Forelimb muscle (tissue), 1 donor: ENCODE measurements around the gene VDAC2. TPM values are rescaled to one million over a fixed set of nuclear protein-coding genes. Genes with fewer than 3 reads are reported as not detected.
"Not testable (repeated sequence)": the region's sequence is repeated elsewhere in the genome, so short reads cannot be mapped to it uniquely, and the experiment has no call there.

Experiments
- DNase-seq: peaks from one replicate; pipeline ENCODE4 v3.0.0-alpha.2; 2013; ENCODE audit warnings: low read depth
- polyA plus RNA-seq: library from polyadenylated mRNA; unstranded; fragments of 120-200 nt; gene quantifications from one replicate; pipeline ENCODE4 v1.2.1, GENCODE V29; 2013; ENCODE audit not compliant: insufficient read length

The VDAC2 gene, protein sequence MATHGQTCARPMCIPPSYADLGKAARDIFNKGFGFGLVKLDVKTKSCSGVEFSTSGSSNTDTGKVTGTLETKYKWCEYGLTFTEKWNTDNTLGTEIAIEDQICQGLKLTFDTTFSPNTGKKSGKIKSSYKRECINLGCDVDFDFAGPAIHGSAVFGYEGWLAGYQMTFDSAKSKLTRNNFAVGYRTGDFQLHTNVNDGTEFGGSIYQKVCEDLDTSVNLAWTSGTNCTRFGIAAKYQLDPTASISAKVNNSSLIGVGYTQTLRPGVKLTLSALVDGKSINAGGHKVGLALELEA
- 339 TPM for polyA plus RNA-seq

DNA sequence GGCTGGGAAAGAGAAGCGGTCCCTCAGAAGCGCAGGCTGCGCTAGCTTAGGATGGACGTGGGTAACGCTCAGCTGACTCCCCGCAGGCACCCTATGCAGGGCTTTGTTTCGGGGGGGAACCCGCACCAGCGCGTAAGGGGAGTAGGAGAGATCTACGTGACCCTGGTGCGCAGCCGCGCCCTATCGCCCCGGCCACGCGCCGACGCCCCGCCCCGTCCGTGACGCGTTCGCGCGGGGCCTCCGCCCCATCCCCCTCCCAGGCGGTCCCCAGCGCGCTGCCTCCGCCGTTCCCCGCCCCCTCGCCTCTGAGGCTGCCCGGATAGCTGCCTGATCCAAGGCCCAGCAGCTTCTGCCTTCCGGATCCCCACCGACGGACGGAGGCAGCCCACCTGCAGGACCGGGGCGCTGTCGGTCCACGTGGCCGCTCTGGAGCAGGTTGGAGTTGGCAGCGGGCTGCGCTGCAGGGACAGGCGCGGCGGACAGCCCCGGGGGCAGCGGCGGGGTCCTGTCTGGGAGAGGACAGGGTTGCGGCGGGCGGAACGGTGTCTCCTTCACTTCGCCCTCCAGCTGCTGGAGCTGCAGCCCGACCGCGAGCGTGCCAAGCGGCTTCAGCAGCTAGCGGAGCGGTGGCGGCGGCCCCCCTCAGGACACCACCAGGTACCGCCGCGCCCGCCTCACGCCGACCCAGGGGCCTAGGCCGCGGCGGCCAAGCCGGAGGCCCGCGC, at the start of gene VDAC2:
Gene VDAC2, plus strand, starts transcription at position 515 of the 725 bp plus-strand sequence. CDS start 363 bp downstream, outside the sequence.
- peak; percentile 60 for DNase-seq

DNA sequence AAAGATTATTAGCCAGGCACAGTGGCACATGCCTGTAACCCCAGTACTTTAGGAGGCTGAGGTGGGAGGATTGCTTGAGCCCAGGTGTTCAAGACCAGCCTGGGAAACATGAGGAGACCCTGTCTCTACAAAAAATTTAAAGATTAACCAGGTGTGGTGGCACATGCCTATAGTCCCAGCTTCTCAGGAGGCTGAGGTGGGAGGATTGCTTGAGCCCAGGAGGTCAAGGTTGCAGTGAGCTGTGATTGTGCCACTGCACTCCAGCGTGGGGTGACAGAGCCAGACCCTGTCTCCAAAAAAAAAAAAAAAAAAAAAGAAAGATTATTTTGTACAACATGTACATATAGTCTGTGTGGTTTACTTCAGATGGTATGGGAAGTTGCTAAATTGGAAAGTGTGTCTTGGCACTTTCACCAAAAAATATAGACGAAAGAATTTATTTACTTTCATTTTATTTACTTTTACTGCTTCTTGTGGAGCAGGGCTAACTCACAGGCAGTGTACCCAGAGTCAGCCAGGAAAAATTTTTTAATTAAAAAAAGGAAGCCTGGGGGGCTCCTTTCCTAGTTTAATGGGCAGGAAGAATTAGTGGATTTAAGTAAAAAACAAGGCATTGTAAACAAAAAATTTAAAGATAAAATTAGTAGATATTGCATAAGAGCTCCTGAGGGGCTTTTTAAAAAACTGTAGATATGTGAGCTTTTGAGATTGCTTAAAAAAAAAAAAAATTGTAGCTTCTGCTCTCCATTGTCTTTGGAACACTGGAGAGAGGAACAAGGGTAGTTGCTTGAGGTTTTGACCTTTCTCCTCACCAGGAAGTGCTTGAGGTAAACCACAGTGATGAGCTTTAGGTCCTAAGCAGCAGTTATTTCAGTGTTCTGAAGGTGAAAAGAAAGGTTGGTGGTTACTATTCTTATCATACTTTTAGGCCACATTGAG, 44.6 kb upstream of the VDAC2 start:
- DNase-seq: no peak

DNA sequence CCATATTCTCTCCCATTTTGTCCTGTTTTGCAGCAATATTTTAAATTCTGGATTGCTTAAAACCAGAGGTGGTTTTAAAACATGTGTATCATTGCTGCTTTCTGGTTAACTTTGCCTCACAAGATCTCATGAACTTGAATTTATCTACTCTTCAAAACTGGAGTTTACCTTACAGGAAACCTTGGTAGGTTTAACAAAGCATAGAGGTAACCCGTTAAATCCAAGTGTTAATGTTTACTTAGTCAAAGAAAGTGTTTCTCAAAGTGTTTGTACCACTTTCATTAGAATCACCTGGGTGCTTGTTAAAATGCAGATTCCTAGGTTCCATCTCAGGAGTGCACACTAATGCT, 44.0 kb upstream of the VDAC2 start:
- no peak for DNase-seq

DNA sequence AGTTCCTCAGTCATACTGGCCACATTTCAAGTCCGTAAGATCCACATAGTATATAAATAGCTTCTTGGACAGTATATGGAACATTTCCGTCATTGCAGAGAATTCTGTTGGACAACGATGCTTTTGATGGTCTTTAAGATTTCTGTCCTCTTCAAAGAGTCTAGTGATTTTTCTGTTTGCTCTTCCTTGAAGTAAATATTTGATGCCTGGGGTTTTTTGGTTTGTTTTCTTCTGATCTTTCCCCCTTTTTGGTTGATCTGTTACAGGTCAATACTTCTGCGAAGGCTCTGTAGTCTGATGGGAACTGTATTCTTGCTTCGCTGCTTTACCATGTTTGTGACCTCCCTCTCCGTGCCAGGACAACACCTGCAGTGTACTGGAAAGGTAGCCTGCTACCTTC, 42.3 kb upstream of the VDAC2 start:
- DNase-seq: no peak

DNA sequence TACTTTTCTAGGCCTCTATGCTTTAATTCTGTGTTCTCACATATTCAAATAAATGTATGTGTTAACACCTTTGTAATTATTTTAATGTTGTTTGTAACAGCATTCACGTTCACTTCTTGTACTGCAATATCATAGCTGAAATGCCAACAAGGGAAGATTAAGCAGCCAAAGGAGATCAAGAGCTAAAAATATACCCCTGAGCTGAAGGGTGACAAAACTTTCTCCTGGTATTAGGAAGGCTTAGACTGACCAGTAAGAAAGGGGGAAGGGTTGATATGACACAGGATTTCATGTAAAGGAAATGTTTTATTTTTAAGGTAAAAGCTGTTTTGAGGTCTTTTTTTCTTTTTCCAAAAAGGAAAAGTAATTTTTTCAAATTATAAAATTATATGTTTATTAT, 40.4 kb upstream of the VDAC2 start:
- no peak for DNase-seq

DNA sequence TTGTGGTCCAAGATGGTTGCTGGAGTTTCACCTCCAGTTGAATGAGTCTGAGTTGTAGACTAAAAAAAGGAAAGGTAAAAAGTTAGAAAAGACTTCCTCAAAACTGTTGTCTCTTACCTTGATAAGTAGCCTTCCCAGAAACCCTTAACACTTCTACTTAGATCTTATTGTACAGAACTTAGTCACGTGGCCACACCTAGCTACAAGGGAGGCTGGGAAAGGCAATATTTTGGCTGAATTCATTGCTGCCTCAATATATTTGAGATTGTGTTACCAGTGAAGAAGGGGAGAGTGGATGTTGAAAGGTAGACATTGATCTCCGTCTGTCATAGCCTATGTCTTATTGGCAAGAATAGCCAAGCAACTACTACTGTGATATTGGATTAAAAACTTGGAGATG, 35.5 kb upstream of the VDAC2 start:
- DNase-seq: no peak

DNA sequence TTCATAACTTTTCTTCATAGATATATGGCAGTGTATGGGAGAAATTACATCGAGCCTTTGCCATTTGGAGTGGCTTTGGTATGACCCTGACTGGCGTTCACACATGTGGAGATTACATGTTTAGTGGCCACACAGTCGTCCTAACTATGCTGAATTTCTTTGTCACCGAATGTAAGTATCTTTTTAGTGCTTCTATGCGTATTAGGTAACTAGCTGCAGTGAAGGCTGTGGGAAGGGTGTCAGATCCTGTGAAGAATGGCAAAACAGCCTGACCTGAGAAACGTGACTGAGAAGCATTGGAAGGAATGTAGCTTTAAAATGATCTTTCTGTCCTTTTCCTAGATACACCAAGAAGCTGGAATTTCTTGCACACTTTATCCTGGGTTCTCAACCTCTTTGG, 34.5 kb upstream of the VDAC2 start:
- no peak for DNase-seq

DNA sequence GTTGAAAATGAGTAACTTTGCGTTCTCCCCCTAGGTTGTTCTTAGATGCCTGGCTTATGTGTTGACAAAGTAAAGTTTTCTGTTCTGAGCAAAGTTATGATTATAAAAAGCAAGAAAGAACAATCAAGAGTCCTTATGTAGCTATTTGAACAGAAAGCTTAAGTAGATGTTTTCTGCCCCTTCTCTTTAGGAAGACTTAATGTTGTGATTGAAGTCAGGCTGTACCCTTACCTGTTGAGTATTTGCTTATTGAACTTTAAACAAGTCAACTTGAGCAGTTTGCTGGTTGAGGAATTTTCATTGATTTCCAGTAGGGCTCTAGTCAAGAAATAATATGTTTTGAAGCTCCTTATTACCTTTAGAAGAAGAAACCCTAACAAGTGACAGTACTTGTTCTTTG, 33.9 kb upstream of the VDAC2 start:
- no peak for DNase-seq

DNA sequence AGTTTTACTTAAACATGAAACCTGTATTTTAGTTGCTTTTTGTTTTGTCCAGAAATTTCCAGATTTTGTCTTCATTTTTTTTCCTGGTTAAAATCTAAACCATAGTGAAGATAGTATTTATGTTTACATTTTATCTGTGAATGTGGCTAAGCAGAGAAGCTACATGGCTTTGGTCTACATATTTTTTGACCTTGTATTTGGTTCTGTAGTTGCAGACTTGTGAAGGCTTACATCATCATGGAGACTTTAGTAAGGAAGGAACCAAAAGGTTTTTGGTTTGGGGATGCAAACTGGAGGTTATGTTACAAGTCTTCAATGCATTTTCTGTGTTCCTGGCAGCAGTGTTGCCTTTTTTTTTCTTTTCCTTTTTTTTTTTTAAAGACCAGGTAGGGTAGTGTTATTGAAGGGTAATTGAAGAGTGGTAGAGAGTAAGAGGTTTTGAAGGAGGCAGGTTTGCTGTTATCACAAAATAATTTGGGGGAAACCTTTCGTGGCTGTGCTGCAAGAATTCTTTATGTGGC, 30.9 kb upstream of the VDAC2 start:
- DNase-seq: no peak

DNA sequence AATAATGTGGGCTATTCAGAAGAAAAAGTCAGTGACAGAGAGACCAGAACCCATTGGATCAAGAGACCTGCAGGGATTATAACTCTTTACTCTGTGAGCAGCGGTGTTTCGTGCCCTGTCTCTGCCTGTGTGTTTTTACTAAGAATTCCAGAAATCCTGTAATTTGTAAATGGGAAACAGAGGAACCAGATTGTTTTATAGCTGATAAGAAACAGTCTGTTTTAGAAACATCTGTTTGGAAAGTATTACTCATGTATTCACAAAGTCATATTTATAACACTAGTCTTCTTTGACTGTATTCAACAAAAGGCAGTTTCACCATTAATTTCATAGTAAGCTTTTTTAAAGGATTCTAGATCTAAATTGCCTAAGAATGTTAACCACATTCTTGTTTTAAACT, 30.0 kb upstream of the VDAC2 start:
- DNase-seq: no peak

DNA sequence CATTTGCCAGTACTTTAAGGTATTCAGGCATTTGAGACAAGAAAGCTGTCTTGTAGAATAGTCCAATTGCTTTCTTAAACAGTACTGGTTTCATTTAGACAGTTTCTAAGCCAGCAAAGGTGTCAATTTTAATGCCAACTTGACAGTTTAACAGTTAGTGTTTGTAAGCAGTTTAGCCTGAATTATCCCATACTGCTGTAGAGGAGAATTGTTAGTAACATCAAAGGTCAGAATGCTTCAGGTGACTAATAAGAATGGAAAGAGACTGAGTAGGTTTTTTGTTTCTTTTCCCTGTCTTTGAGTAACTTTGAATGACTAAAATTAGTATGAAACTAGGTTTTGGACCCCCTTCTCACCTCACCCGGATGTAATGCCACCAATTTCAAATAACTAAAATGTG, 29.5 kb upstream of the VDAC2 start:
- DNase-seq: no peak

DNA sequence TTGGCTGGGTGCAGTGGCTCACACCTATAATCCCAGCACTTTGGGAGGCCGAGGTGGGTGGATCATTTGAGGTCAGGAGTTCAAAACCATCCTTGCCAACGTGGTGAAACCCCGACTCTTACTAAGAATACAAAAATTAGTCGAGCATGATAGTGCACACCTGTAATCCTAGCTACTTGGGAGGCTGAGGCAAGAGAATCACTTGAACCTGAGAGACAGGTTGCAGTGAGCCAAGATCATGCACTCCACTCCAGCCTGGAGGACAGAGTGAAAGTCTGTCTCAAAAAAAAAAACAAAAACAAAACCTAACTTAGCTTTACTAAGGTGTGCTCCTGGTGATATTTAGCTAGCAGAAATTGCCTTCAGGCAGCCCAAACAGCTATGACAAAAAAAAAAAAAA, 24.3 kb upstream of the VDAC2 start:
- DNase-seq: no peak

DNA sequence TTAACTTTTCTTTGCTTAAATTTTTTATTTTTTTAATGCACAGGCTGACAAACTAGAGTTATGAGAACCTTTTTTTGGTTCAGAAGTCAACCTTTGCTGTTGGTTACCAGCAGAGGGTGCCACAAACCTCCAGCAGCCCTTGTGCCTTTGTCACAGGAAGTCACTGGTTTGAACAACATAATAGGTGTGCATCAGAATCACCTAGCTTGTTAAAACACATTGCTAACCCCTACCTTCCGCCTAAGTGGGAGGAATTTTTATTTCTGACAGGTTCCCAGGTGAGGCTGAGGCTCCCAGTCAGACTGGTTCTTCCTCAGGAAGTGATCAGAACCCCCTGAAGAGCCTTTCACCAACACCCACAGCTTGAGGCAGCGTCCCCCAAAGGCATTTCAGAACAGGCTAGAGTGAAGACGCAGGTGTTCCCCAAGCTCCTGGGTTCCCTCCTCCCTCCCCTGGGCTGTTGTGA, 22.6 kb upstream of the VDAC2 start:
- no peak for DNase-seq

DNA sequence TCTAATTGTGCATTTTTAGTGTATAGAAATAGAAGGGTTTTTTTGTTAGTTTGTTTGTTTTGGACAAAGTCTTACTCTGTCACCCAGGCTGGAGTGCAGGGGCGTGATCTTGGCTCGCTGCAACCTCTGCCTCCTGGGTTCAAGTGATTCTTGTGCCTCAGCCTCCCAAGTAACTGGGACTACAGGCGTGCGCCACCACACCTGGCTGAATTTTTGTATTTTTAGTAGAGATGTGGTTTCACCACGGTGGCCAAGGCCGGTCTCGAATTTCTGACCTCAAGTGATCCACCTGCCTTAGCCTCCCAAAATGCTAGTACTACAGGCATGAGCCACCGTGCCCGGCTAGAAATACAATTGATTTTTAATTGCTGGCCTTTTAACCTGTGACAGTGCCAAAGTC, 22.1 kb upstream of the VDAC2 start:
- DNase-seq: not testable (repeated sequence)

DNA sequence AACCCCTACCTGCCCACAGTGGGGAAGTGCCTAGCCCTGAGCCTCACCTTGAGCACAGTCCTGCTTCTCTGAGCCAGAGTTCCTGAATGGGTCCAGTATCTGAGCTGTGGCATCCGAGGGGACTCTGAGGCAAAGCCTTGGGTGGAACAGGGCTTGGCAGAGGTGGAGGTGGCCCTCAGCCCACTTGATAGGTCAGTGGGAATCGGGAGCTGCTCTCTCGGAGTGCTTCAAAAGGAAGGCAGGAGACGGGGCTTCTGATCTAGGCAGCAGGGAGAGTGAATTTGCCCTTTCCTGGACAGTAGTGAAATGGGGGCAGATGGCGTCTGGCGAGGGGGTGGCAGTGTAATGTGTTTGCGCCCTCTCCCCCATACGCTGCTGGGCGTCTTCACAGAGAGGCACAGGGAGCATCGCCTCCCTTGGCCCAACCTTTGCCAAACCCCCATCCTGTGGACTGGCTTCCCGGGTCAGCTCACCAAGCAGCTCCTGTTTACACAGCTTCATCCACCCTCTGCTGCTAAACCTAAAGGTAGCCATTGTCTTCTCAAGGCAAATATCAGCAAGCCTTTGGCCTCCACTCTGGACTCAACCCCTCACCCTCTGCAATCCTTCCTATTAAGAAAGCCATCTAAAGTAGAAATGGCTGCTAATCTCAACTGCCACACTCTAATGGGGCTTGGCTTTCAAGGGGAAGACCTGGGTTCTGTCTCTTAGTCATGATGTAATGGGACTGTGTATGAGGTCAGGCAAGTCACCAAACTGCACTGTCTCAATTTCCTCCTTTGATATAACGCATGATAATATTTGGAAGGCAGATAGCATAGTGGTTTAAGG, 21.1 kb upstream of the VDAC2 start:
- no peak for DNase-seq

DNA sequence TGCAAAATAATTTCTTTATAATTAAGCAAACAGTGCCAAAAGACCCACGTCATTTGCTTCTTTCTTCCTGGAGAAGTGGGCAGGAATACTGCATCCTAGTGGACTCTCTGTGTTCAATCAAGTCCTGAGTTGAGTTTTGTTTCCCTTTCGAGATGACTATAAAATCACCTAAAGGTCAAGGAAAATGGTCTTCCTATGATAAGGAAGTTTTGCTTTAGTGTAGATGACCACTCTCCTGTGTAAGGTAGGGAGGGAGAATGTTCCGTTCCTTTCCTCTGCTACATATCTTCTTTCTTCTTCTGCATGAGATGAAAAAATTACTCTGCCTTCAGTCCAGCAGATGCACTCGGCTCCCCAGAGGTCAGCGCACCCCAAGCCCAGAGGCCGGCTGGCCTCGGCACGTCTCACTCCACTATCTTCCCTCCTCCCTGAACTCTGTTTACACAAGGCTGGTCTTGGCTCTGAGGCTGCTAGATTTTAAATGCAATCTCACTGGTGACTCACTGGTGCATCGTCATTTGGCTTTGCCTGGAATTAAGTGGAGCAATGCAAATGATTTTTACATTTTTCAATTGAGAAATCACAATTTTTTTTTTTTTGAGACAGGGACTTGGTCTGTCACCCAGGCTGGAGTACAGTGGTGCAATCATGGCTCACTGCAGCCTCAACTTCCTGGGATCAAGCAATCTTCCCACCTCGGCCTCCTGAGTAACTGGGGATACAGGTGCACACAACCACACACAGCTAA, 18.6 kb upstream of the VDAC2 start:
- no peak for DNase-seq

DNA sequence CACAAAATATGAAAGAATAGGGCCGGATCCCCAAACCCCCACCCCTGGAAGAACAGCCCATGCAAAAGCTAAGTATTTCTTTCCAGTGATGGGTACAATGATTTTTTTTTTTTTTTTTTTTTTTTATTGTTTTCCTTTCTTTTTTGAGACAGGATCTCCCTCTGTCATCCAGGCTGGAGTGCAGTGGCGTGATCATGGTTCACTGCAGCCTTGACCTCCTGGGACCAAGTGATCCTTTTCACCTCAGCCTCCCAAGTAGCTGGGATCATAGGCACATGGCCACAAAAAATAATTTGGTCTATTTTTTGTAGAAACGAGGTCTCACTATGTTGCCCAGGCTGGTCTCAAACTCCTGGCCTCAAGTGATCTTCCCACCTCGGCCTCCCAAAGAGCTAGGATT, 16.0 kb upstream of the VDAC2 start:
- not testable (repeated sequence) for DNase-seq

DNA sequence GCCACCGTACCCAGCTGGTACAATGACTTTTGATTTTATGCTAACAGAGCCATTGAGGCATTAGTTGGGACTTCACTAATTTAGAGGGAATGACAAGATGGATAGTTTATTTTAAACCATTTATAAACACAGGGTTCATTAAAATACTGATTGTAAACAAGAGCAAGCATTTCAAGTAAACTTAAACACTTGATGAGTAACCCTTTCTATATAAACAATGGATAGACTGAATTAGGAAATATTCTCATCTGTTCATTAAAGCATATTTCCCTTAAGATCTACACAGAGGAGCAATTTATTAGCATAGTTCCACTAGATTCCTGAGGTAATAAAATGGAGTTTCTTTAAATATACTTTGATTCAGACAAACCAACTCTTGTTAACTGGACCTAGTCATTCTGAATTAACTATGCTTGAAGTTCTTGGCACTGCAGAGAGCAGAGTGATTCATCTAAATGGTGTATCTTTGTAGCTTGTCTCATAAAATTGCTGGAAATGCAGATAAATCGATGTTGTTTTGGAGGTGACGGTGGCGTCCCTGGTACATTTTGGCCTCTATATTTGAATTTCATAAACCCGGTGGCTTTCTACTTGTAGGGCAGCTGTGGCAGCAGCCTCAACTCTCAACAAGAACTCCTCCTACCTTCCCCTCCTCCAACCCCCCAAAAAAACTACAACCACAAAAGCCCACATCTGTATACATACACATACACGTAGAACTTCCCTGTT, 15.4 kb upstream of the VDAC2 start:
- no peak for DNase-seq

DNA sequence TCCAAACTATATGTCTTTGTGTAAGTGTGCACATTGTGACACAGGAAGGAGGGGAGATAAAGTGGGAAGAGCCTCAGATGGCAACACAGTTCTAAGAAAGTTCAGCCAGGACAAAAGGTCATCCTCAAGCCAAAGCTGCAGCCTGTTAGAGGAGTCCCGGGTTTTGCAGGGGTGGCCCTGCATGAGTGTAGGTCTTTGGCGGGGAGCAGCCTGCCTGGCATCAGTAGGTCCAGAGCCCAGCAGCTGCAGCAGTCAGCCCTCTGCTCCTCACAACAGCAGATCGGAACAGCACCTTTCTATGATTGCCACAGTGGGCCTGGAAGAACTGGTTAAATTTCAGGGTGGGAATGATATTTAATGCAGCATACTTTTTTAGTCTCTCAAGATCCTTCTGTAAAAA, 13.5 kb upstream of the VDAC2 start:
- no peak for DNase-seq

DNA sequence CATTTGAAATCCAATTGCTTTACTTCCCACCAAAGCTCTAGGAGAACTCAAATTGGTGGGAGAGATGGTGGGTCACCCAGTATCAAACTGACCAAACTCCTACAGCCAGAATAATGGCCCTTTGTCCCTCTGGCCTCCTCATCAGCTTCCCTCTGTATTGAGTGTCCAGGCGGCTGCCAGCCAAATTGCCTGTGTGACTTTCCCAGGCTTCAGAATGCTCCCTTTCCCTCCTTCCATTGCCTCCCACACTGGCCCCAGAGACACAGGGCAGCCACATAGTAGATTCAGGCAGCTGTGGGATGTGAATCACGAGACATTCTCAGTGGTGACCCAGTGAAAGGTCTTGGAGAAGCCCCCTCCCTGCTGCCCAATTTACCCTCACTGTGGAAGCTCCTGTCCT, 12.7 kb upstream of the VDAC2 start:
- no peak for DNase-seq
